22Rv1 (cell line): ENCODE results near the gene PAFAH1B2.

Source experiments
- ZFX ChIP-seq: fragments of 450-650 bp; IDR thresholded peaks from 2 replicates; pipeline ENCODE4 v1.6.1; 2017; ENCODE audit warnings: antibody characterized with exemption, borderline replicate concordance
- TF ChIP-seq, protein P1 (sequence below): fragments of 450-650 bp; IDR thresholded peaks from 2 replicates; pipeline ENCODE4 v1.5.1; 2017; ENCODE audit warnings: mild to moderate bottlenecking

DNA sequence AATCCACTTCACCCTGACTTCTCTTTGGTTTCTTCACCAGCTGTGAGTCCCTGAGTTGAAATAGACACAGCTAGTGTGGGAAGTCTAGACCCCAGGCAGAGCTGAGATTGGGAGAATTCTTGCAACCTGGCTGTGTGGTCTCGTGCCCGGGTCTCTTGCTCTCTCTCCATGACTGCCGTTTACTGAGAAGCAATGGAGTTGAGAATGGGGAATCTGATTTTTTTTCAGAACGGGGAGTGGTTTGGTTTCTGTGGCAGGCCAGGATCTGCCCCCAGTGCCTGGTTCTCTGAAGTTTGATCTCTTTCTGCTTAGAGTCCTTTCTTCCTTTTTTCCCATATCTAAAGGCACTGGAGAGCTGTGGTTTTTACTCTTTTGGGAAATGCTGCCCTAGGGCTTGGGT, 35.9 kb downstream of the PAFAH1B2 start:
- TF ChIP-seq, protein P1, sequence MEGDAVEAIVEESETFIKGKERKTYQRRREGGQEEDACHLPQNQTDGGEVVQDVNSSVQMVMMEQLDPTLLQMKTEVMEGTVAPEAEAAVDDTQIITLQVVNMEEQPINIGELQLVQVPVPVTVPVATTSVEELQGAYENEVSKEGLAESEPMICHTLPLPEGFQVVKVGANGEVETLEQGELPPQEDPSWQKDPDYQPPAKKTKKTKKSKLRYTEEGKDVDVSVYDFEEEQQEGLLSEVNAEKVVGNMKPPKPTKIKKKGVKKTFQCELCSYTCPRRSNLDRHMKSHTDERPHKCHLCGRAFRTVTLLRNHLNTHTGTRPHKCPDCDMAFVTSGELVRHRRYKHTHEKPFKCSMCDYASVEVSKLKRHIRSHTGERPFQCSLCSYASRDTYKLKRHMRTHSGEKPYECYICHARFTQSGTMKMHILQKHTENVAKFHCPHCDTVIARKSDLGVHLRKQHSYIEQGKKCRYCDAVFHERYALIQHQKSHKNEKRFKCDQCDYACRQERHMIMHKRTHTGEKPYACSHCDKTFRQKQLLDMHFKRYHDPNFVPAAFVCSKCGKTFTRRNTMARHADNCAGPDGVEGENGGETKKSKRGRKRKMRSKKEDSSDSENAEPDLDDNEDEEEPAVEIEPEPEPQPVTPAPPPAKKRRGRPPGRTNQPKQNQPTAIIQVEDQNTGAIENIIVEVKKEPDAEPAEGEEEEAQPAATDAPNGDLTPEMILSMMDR, result no peak
- no peak for TF ChIP-seq ZFX
